SK-N-SH treated with all-trans-retinoic acid at 6 μM for 48 hours (cell line): ENCODE measurements around the gene TRIM65.

ENCODE experiments used
- ATAC-seq: fragments of 200-7000 bp; cut with Tn5 transposase; 3 replicates; pipeline ENCODE4 v1.9.1; 2020; ENCODE audit warnings: mild to moderate bottlenecking, moderate library complexity
- BACH2 ChIP-seq: fragments of 250-450 bp; sonication (Bioruptor Pico); IDR thresholded peaks from 2 replicates; pipeline ENCODE4 v1.9.0; 2021; ENCODE audit warnings: mild to moderate bottlenecking, borderline replicate concordance
- CREB5 ChIP-seq: fragments of 250-450 bp; sonication (Bioruptor Pico); IDR thresholded peaks from 2 replicates; pipeline ENCODE4 v1.5.1; 2020; ENCODE audit warnings: low read depth, mild to moderate bottlenecking, moderate library complexity
- CSDC2 ChIP-seq: fragments of 250-450 bp; sonication (Bioruptor Pico); IDR thresholded peaks from 2 replicates; pipeline ENCODE4 v1.5.0; 2020; ENCODE audit warnings: mild to moderate bottlenecking, moderate library complexity
- CSRNP3 ChIP-seq: fragments of 250-450 bp; sonication (Bioruptor Pico); IDR thresholded peaks from 2 replicates; pipeline ENCODE4 v1.5.1; 2021; ENCODE audit warnings: mild to moderate bottlenecking, moderate library complexity
- ESRRG ChIP-seq: fragments of 250-450 bp; sonication (Bioruptor Pico); IDR thresholded peaks from 2 replicates; pipeline ENCODE4 v1.6.1; 2021; ENCODE audit warnings: mild to moderate bottlenecking
- GLIS3 ChIP-seq: fragments of 250-450 bp; sonication (Bioruptor Pico); IDR thresholded peaks from 2 replicates; pipeline ENCODE4 v1.5.0; 2020; ENCODE audit warnings: mild to moderate bottlenecking, moderate library complexity
- ISL1 ChIP-seq: fragments of 250-450 bp; sonication (Bioruptor Pico); IDR thresholded peaks from 2 replicates; pipeline ENCODE4 v2.1.2; 2022; ENCODE audit warnings: mild to moderate bottlenecking, moderate library complexity
- OSR1 ChIP-seq: fragments of 250-450 bp; sonication (Bioruptor Pico); IDR thresholded peaks from 2 replicates; pipeline ENCODE4 v1.8.0; 2022; ENCODE audit warnings: moderate library complexity, mild to moderate bottlenecking, inconsistent platforms
- PATZ1 ChIP-seq: fragments of 250-450 bp; sonication (Bioruptor Pico); IDR thresholded peaks from 2 replicates; pipeline ENCODE4 v1.8.0; 2020; ENCODE audit warnings: mild to moderate bottlenecking, moderate library complexity, borderline replicate concordance
- POU6F1 ChIP-seq: fragments of 250-450 bp; sonication (Bioruptor Pico); IDR thresholded peaks from 2 replicates; pipeline ENCODE4 v1.8.0; 2021; ENCODE audit warnings: low read depth, mild to moderate bottlenecking, moderate library complexity, borderline replicate concordance
- PPARA ChIP-seq: fragments of 250-450 bp; sonication (Bioruptor Pico); IDR thresholded peaks from 2 replicates; pipeline ENCODE4 v1.5.0; 2020; ENCODE audit warnings: mild to moderate bottlenecking, borderline replicate concordance
- RARB ChIP-seq: fragments of 250-450 bp; sonication (Bioruptor Pico); IDR thresholded peaks from 2 replicates; pipeline ENCODE4 v1.8.0; 2021; ENCODE audit warnings: mild to moderate bottlenecking, moderate library complexity
- SNAI2 ChIP-seq: fragments of 250-450 bp; sonication (Bioruptor Pico); IDR thresholded peaks from 2 replicates; pipeline ENCODE4 v1.5.0; 2020; ENCODE audit warnings: mild to moderate bottlenecking, moderate library complexity
- TSHZ2 ChIP-seq: fragments of 250-450 bp; sonication (Bioruptor Pico); IDR thresholded peaks from 2 replicates; pipeline ENCODE4 v1.5.0; 2020; ENCODE audit warnings: mild to moderate bottlenecking, moderate library complexity
- ZC3H10 ChIP-seq: fragments of 250-450 bp; sonication (Bioruptor Pico); IDR thresholded peaks from 2 replicates; pipeline ENCODE4 v1.5.1; 2021; ENCODE audit warnings: mild to moderate bottlenecking, moderate library complexity
- ZFP30 ChIP-seq: fragments of 450-650 bp; formaldehyde crosslinking; IDR thresholded peaks from 2 replicates; pipeline ENCODE4 v1.5.0; 2022; ENCODE audit warnings: mild to moderate bottlenecking, moderate library complexity
- ZNF565 ChIP-seq: fragments of 450-650 bp; formaldehyde crosslinking; conservative IDR thresholded peaks from 2 replicates; pipeline ENCODE4 v1.5.0; 2020; ENCODE audit warnings: low read depth, mild to moderate bottlenecking, moderate library complexity
- ZNF70 ChIP-seq: fragments of 450-650 bp; formaldehyde crosslinking; IDR thresholded peaks from 2 replicates; pipeline ENCODE4 v1.5.0; 2020; ENCODE audit warnings: mild to moderate bottlenecking, moderate library complexity
- ZNF8 ChIP-seq: fragments of 450-650 bp; formaldehyde crosslinking; IDR thresholded peaks from 2 replicates; pipeline ENCODE4 v1.5.0; 2020; ENCODE audit warnings: mild to moderate bottlenecking, moderate library complexity

Gene TRIM65

GRCh38 chr17:75910699-75911098 is 13.9 kb upstream of the TRIM65 start:
- TF ChIP-seq SNAI2: no peak
- no peak for TF ChIP-seq RARB (CRISPR knock-in tag)
- TF ChIP-seq CSDC2 (CRISPR knock-in tag): no peak
- no peak for TF ChIP-seq TSHZ2
- TF ChIP-seq CSRNP3 (CRISPR knock-in tag): no peak
- TF ChIP-seq PPARA (CRISPR knock-in tag): no peak
- TF ChIP-seq ZC3H10 (CRISPR knock-in tag): no peak
- no peak for TF ChIP-seq ISL1
- TF ChIP-seq ZNF70: no peak
- no peak for TF ChIP-seq GLIS3 (CRISPR knock-in tag)
- no peak for TF ChIP-seq BACH2 (CRISPR knock-in tag)
- TF ChIP-seq ESRRG (CRISPR knock-in tag): no peak
- TF ChIP-seq ZNF565 (CRISPR knock-in tag): no peak
- TF ChIP-seq POU6F1: no peak
- TF ChIP-seq ZNF8 (CRISPR knock-in tag): no peak
- TF ChIP-seq OSR1 (CRISPR knock-in tag): no peak
- TF ChIP-seq, all 23 proteins: peak for 0
- no peak for ATAC-seq

- ATAC-seq: no peak
- TF ChIP-seq CREB5 (CRISPR knock-in tag) (no peak), ZNF565 (CRISPR knock-in tag) (no peak), CSRNP3 (CRISPR knock-in tag) (no peak), ESRRG (CRISPR knock-in tag) (no peak), CSDC2 (CRISPR knock-in tag) (no peak), ZNF70 (no peak), PPARA (CRISPR knock-in tag) (no peak), PATZ1 (CRISPR knock-in tag) (no peak), RARB (CRISPR knock-in tag) (no peak), ZFP30 (CRISPR knock-in tag) (no peak), OSR1 (CRISPR knock-in tag) (no peak)
Observed at GRCh38 chr17:75909812-75910274, 13.1 kb upstream of the TRIM65 start.
